Muscle of back (tissue), 11 donors: ENCODE results near the gene GIGYF1. TPM values are rescaled to one million over a fixed set of nuclear protein-coding genes. Genes with fewer than 3 reads are reported as not detected.
"Not testable (repeated sequence)": the region's sequence is repeated elsewhere in the genome, so short reads cannot be mapped to it uniquely, and the experiment has no call there.

Experiments used
- DNase-seq, 3 donors: peaks; one replicate each; pipeline versions ENCODE4 v3.0.0 to v3.0.0-alpha.2; 2013
- polyA plus RNA-seq, 10 donors: library from polyadenylated mRNA; unstranded; fragments of 120-200 nt; gene quantifications; one replicate each; pipeline ENCODE4 v1.2.1, GENCODE V29; 2013; ENCODE audit not compliant: insufficient read length in 10 of 10

GIGYF1 gene
- polyA plus RNA-seq, 10 donors: 18.0 to 36.2 (median 26.0) TPM

DNA sequence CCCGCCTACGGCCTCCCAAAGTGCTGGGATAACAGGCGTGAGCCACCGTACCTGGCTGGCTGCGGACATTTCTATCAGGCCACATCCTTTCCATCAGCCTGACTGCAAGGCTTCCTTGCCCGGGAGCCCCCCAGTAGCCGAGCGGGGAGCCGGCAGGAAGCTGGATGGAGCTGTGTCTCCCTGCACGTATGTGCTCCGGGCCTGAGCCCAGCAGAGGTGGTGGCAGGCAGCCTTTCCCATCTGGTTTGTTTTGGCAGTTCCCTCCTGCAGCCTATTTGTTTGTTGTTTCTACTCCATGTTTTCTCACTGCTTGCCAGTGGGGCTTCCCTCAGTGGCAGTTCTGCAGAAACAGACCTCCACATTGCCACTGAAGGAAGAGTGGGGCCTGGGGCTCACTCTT lies 17.3 kb upstream of the GIGYF1 start:
- peak in 1 of 3 donors; percentile 38 for DNase-seq

DNA sequence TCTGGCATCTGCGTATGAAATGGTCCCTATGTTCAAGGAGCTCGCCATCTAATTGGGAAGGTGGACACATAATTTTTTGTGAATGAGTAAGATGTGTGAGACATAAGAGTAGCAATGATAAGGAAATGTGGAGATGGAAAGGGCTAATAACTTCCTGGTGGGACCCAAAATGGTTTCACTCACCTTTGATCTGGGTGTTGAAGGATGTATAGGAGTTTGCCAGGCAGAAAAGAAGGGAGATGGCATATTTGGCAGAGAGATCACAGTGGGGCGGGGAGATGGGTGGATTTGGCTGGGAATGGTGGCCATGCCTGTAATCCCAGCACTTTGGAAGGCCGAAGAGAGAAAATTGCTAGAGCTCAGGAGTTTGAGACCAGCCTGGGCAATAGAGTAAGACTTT lies 16.4 kb upstream of the GIGYF1 start:
- DNase-seq: no peak

- DNase-seq: no peak
These were observed 14.3 kb upstream of the GIGYF1 start for GRCh38 chr7:100708395-100708794.

GRCh38 chr7:100706672-100707311 lies 12.7 kb upstream of the GIGYF1 start:
- DNase-seq: no peak

- DNase-seq: peak; percentile 99 to 100 (median 99)
These were observed 12.0 kb upstream of the GIGYF1 start, which contains the start of gene POP7 for GRCh38 chr7:100705753-100706671. Gene POP7 (plus strand): TSS chr7:100706121. CDS start chr7:100706831, 710 bp downstream.

DNA sequence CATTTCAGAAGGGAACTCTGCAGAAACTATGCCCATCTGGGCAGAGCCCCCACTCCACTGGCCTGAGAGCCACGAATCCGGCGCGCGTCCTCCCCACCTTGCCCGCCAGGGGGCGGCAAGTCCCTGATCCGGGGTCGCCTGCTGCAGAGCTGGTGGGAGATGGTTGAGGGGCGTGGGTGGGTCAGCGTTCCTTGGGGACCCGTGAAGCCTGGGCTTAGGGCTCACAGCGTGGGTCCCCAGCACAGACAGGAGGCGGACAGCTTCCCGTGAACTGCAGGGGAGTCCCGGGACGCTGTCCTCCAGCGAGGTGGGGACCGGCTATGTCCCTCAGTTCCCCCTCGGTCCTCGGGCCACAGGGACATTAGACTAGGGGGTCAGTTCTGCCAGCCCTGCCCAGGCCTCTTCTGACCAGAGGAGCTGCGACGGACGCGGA lies 11.3 kb upstream of the GIGYF1 start:
- DNase-seq: peak in 2 of 3 donors; percentile 69 to 89

DNA sequence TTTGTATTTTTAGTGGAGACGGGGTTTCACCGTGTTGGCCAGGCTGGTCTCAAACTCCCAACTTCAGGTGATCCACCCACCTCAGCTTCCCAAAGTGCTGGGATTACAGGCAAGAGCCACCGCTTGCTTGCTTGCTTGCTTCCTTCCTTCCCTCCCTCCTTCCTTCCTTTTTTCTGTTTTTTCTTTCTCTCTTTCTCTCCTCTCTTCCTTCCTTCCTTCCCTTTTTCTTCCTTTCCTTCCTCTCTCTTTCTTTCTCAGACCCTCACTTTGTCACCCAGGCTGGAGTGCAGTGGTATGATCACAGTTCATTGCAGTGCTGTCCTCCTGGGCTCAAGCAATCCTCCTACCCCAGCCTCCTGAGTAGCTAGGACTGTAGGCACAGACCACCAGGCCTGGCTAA lies 7.0 kb upstream of the GIGYF1 start:
- DNase-seq: not testable (repeated sequence)

DNA sequence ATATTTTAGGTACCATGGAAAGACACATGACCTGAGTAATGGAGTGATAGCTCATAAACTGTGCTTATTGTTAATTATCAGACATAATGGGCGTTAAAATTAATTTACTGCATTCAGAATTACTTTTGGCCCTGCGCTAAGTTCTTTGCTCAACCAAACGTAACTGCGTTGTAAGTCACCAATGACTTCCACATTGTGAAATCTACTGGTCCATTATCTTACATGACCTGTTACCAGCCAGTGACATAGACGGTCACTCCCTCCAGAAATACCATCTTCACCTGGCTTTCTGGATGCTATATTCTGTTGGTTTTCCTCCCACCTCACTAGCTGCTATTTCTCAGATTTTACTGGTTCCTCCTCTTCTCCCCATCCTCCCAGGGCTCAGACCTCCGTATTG lies 5.0 kb upstream of the GIGYF1 start:
- no peak for DNase-seq

- no peak for DNase-seq
These were observed 2.1 kb upstream of the GIGYF1 start for GRCh38 chr7:100696123-100696521.

GRCh38 chr7:100693312-100694097 lies 545 bp downstream of the GIGYF1 start:
- DNase-seq: peak in 1 of 3 donors; percentile 56

GRCh38 chr7:100692578-100692961 lies 1.5 kb downstream of the GIGYF1 start:
- no peak for DNase-seq

DNA sequence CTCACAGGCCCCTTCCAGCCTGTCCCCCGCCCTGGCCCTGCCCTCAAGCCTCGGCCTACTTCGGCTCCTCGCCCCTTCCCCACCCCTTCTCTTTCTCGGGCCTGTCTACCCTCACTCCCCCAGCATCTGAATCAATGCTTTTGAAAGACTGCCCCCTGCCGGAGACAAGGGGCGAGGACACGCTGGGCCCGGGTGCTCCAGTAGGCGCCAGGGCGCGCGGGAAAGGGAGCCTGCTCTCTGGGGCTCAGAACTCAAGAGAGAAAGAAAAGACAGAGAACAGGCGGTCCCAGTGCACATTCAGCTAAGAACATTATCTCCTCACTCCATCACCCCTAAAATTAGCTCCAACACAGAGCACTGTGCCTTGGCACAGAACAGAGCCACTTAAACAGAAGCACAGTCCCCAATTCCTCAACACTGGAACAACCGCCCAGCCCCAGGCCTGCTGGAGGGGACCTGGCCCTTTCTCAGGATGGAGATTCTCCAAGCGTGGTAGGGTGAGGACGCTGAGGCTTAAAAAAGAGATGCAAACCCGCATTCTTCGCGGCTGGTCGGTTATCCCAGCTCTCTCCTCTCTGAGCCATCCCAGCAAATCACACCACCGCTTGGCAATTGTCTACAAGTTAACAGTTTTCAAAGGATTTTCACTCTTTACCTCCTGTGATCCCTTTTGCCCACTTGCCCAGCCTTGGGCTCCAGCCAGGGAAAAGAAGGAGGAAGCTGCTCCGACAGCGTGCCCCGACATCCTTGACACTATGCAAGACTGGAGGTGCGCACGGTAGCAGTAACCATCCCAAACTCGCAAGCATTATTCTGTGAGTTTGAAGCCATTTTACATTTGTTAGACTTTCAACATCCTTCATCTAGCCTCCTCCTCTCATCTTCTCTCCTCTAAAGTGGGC lies 2.1 kb downstream of the GIGYF1 start:
- peak; percentile 59 to 86 (median 79) for DNase-seq

GRCh38 chr7:100689230-100690135 lies 4.6 kb downstream of the GIGYF1 start:
- no peak for DNase-seq

GRCh38 chr7:100688326-100688860 lies 5.7 kb downstream of the GIGYF1 start:
- no peak for DNase-seq

- DNase-seq: no peak
These were observed 6.2 kb downstream of the GIGYF1 start for GRCh38 chr7:100687751-100688300.

DNA sequence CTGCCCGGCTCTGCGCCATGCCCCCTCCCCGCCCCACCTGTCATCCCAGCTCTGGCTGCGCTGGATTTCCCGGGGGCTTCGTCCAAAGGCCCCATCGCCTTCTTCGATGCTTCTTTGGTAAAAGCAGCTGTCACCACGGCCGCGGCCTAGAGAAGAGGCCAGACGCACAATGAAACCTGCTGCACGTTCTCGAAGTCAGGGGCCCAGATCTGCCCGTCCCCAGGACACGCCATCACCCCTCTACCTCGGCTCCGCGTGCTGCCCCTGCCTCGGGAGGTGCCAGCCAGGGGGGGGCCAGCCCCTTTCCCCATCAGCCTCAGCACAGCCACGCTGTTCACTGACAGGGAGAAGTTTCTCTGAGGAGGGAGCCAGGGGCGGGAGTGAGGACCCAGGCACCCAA lies 6.8 kb downstream of the GIGYF1 start:
- DNase-seq: no peak

DNA sequence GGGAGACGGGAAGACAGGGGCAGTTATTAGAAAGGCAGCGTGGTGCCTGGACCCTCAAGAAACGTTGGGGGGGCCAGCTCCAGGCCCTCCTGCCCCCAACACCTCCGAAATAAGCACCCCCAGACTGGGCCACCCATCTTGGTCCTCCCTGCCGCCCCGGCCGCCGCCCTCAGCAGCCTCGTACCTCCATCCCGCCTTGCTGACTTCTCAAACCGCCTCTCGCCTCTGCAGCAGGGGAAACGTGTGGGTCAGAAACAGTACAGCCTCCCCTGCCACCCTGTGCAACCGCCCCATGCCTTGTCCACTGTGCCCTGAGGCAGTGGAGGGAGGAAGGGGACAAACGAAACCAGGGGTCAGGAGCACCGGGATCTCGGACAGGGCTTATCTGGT lies 7.2 kb downstream of the GIGYF1 start:
- DNase-seq: no peak

- DNase-seq: no peak
These were observed 7.7 kb downstream of the GIGYF1 start for GRCh38 chr7:100686201-100686821.

DNA sequence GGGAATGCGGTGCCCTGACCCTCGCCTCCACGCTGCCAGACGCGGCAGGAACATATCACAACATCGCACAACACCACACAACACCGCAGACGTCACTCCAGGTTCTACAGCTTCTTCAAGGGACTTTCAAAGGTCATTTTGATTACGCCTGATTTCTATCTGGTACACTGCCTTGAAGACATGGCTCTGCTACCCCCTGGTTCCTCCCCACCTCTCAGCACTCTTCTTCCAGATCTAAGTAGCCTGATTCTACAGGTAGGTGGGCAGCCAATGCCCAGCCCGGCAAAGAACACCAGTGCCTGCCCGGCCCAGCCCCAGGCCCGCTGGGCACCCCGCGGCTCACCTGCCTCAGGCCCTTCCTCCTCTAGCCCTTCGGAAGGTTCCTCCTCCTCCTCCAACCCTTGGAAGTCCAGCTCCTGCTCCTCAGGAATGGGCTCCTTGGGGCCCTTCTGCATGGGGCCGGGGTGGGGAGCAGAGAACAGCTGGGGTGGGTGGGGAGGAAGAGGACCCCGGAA lies 8.4 kb downstream of the GIGYF1 start:
- DNase-seq: no peak
